ENCODE measurements around the gene CDY2B. TPM values are rescaled to one million over a fixed set of nuclear protein-coding genes. Genes with fewer than 3 reads are reported as not detected.
"Not testable (repeated sequence)": the region's sequence is repeated elsewhere in the genome, so short reads cannot be mapped to it uniquely, and the experiment has no call there.

Gene CDY2B
- total RNA-seq = not detected in 2 replicates

- intact Hi-C loops (cut with micrococcal nuclease); DNase-seq (ENCODE audit: low spot score); H3K4me3 Mint-ChIP-seq; H3K9me3 Mint-ChIP-seq; H3K36me3 Mint-ChIP-seq (ENCODE audit: low read depth); H3K4me1 Mint-ChIP-seq (ENCODE audit: low read depth); H3K27ac Mint-ChIP-seq; H3K27me3 Mint-ChIP-seq (ENCODE audit: insufficient read depth): not testable (repeated sequence)
Observed at GRCh38 chrY:17880120-17880519, at the start of gene CDY2B. CDY2B (minus strand) TSS chrY:17880220; CDS start chrY:17879892, 328 bp downstream.

- H3K9me3 Mint-ChIP-seq; H3K27ac Mint-ChIP-seq; intact Hi-C loops (cut with micrococcal nuclease); H3K4me1 Mint-ChIP-seq (ENCODE audit: low read depth); H3K4me3 Mint-ChIP-seq; H3K27me3 Mint-ChIP-seq (ENCODE audit: insufficient read depth); DNase-seq (ENCODE audit: low spot score); H3K36me3 Mint-ChIP-seq (ENCODE audit: low read depth): not testable (repeated sequence)
Observed at GRCh38 chrY:17908009-17908408, 28.0 kb upstream of the CDY2B start.

GRCh38 chrY:17907351-17907750 is 27.3 kb upstream of the CDY2B start:
- H3K4me3 Mint-ChIP-seq; H3K4me1 Mint-ChIP-seq (ENCODE audit: low read depth); H3K36me3 Mint-ChIP-seq (ENCODE audit: low read depth); H3K9me3 Mint-ChIP-seq; DNase-seq (ENCODE audit: low spot score); H3K27me3 Mint-ChIP-seq (ENCODE audit: insufficient read depth); intact Hi-C loops (cut with micrococcal nuclease); H3K27ac Mint-ChIP-seq: not testable (repeated sequence)

- intact Hi-C loops (cut with micrococcal nuclease); H3K4me3 Mint-ChIP-seq; DNase-seq (ENCODE audit: low spot score); H3K36me3 Mint-ChIP-seq (ENCODE audit: low read depth); H3K27ac Mint-ChIP-seq; H3K9me3 Mint-ChIP-seq; H3K27me3 Mint-ChIP-seq (ENCODE audit: insufficient read depth); H3K4me1 Mint-ChIP-seq (ENCODE audit: low read depth): not testable (repeated sequence)
Observed at GRCh38 chrY:17881697-17882096, 1.7 kb upstream of the CDY2B start.

GRCh38 chrY:17876767-17877166 is 3.3 kb downstream of the CDY2B start:
- intact Hi-C loops (cut with micrococcal nuclease); H3K36me3 Mint-ChIP-seq (ENCODE audit: low read depth); H3K4me1 Mint-ChIP-seq (ENCODE audit: low read depth); H3K27me3 Mint-ChIP-seq (ENCODE audit: insufficient read depth); H3K9me3 Mint-ChIP-seq; H3K4me3 Mint-ChIP-seq; H3K27ac Mint-ChIP-seq; DNase-seq (ENCODE audit: low spot score): not testable (repeated sequence)

GRCh38 chrY:17875401-17875800 is 4.6 kb downstream of the CDY2B start:
- intact Hi-C loops (cut with micrococcal nuclease); H3K27me3 Mint-ChIP-seq (ENCODE audit: insufficient read depth); H3K4me3 Mint-ChIP-seq; H3K27ac Mint-ChIP-seq; H3K36me3 Mint-ChIP-seq (ENCODE audit: low read depth); H3K9me3 Mint-ChIP-seq; DNase-seq (ENCODE audit: low spot score); H3K4me1 Mint-ChIP-seq (ENCODE audit: low read depth): not testable (repeated sequence)

GRCh38 chrY:17871194-17871903 is 8.7 kb downstream of the CDY2B start:
- H3K9me3 Mint-ChIP-seq; intact Hi-C loops (cut with micrococcal nuclease); H3K4me1 Mint-ChIP-seq (ENCODE audit: low read depth); H3K27ac Mint-ChIP-seq; H3K27me3 Mint-ChIP-seq (ENCODE audit: insufficient read depth); H3K36me3 Mint-ChIP-seq (ENCODE audit: low read depth); DNase-seq (ENCODE audit: low spot score); H3K4me3 Mint-ChIP-seq: not testable (repeated sequence)

GRCh38 chrY:17870737-17871136 is 9.3 kb downstream of the CDY2B start:
- DNase-seq (ENCODE audit: low spot score); intact Hi-C loops (cut with micrococcal nuclease); H3K9me3 Mint-ChIP-seq; H3K27ac Mint-ChIP-seq; H3K27me3 Mint-ChIP-seq (ENCODE audit: insufficient read depth); H3K4me1 Mint-ChIP-seq (ENCODE audit: low read depth); H3K4me3 Mint-ChIP-seq; H3K36me3 Mint-ChIP-seq (ENCODE audit: low read depth): not testable (repeated sequence)

GRCh38 chrY:17867850-17868249 is 12.2 kb downstream of the CDY2B start:
- DNase-seq (ENCODE audit: low spot score); intact Hi-C loops (cut with micrococcal nuclease); H3K4me3 Mint-ChIP-seq; H3K4me1 Mint-ChIP-seq (ENCODE audit: low read depth); H3K27ac Mint-ChIP-seq; H3K27me3 Mint-ChIP-seq (ENCODE audit: insufficient read depth); H3K9me3 Mint-ChIP-seq; H3K36me3 Mint-ChIP-seq (ENCODE audit: low read depth): not testable (repeated sequence)

- H3K36me3 Mint-ChIP-seq (ENCODE audit: low read depth); intact Hi-C loops (cut with micrococcal nuclease); H3K27me3 Mint-ChIP-seq (ENCODE audit: insufficient read depth); DNase-seq (ENCODE audit: low spot score); H3K9me3 Mint-ChIP-seq; H3K4me1 Mint-ChIP-seq (ENCODE audit: low read depth); H3K27ac Mint-ChIP-seq; H3K4me3 Mint-ChIP-seq: not testable (repeated sequence)
Observed at GRCh38 chrY:17860634-17861033, 19.4 kb downstream of the CDY2B start.

GRCh38 chrY:17856963-17857848 is 22.8 kb downstream of the CDY2B start:
- H3K27me3 Mint-ChIP-seq (ENCODE audit: insufficient read depth); intact Hi-C loops (cut with micrococcal nuclease): not testable (repeated sequence)

GRCh38 chrY:17856508-17856907 is 23.5 kb downstream of the CDY2B start:
- H3K36me3 Mint-ChIP-seq (ENCODE audit: low read depth); H3K9me3 Mint-ChIP-seq; DNase-seq (ENCODE audit: low spot score); H3K4me1 Mint-ChIP-seq (ENCODE audit: low read depth); H3K4me3 Mint-ChIP-seq; H3K27ac Mint-ChIP-seq; intact Hi-C loops (cut with micrococcal nuclease); H3K27me3 Mint-ChIP-seq (ENCODE audit: insufficient read depth): not testable (repeated sequence)

More at GRCh38 chrY:17856963-17857848, 22.8 kb downstream of the CDY2B start:
- H3K27ac Mint-ChIP-seq; H3K4me1 Mint-ChIP-seq (ENCODE audit: low read depth); DNase-seq (ENCODE audit: low spot score); H3K9me3 Mint-ChIP-seq; H3K36me3 Mint-ChIP-seq (ENCODE audit: low read depth); H3K4me3 Mint-ChIP-seq: not testable (repeated sequence)

- H3K27ac Mint-ChIP-seq; H3K9me3 Mint-ChIP-seq; H3K4me3 Mint-ChIP-seq; H3K4me1 Mint-ChIP-seq (ENCODE audit: low read depth); intact Hi-C loops (cut with micrococcal nuclease); DNase-seq (ENCODE audit: low spot score); H3K36me3 Mint-ChIP-seq (ENCODE audit: low read depth); H3K27me3 Mint-ChIP-seq (ENCODE audit: insufficient read depth): not testable (repeated sequence)
Observed at GRCh38 chrY:17849131-17849530, 30.9 kb downstream of the CDY2B start.

Measured in activated T-helper 1 cell treated with anti-CD3 and anti-CD28 coated beads, Interleukin-12 subunit alpha, Interleukin-12 subunit beta, Interleukin-2, Interleukin-4 antibody, amounts not matched to agents 30 ng/mL and 10 ng/mL and 1 ng/mL, durations not matched to agents 14 hours and 24 hours and 36 hours (primary cell).